Measurements from ENCODE around the gene ELAVL1. TPM values are rescaled to one million over a fixed set of nuclear protein-coding genes. Genes with fewer than 3 reads are reported as not detected.

ELAVL1 gene
- total RNA-seq, 4 donors from 2014 or later = 23.7 to 41.1 (median 30.3) TPM

GRCh38 chr19:7913652-7914051 is 91.8 kb downstream of the ELAVL1 start:
- DNase-seq (ENCODE audit: low spot score) = no peak
- TF ChIP-seq CTCF (IDR thresholded peaks at IDR 0.05) = no peak
- ATAC-seq (ENCODE audit: low FRiP score) = no peak

- TF ChIP-seq CTCF (IDR thresholded peaks at IDR 0.05) = no peak
- DNase-seq (ENCODE audit: low spot score) (no peak), ATAC-seq (ENCODE audit: low FRiP score) (no peak)
These were observed 92.5 kb downstream of the ELAVL1 start for GRCh38 chr19:7912697-7913564.

GRCh38 chr19:7912144-7912696 is 93.2 kb downstream of the ELAVL1 start:
- TF ChIP-seq CTCF (IDR thresholded peaks at IDR 0.05) = no peak
- ATAC-seq (ENCODE audit: low FRiP score) = no peak
- DNase-seq (ENCODE audit: low spot score) = no peak

- no peak for TF ChIP-seq CTCF (IDR thresholded peaks at IDR 0.05)
- no peak for DNase-seq (ENCODE audit: low spot score)
These were observed 93.8 kb downstream of the ELAVL1 start for GRCh38 chr19:7911508-7912143.

GRCh38 chr19:7910321-7911161 is 94.9 kb downstream of the ELAVL1 start:
- TF ChIP-seq CTCF (IDR thresholded peaks at IDR 0.05) = no peak
- DNase-seq (ENCODE audit: low spot score) (no peak), ATAC-seq (ENCODE audit: low FRiP score) (no peak)

More at GRCh38 chr19:7911508-7912143, 93.8 kb downstream of the ELAVL1 start:
- ATAC-seq (ENCODE audit: low FRiP score) = no peak

- DNase-seq (ENCODE audit: low spot score) (no peak), ATAC-seq (ENCODE audit: low FRiP score) (no peak)
- no peak for TF ChIP-seq CTCF (IDR thresholded peaks at IDR 0.05)
These were observed 95.9 kb downstream of the ELAVL1 start for GRCh38 chr19:7909471-7910067.
